ENCODE measurements around the gene ZFAND3. TPM values are rescaled to one million over a fixed set of nuclear protein-coding genes. Genes with fewer than 3 reads are reported as not detected.

Gene ZFAND3
- polyA plus RNA-seq, 3 donors, result 11.5 to 21.1 (median 11.7) TPM

GRCh38 chr6:38146021-38146733 lies 326.6 kb downstream of the ZFAND3 start:
- no peak overlapping the region for H3K4me2 ChIP-seq (replicated peaks; ENCODE audit: extremely low read depth, low read length, poor library complexity, severe bottlenecking)
- no peak overlapping the region for H2AFZ ChIP-seq (ENCODE audit: insufficient read depth, low read depth, low read length, poor library complexity, severe bottlenecking)
- H3K79me2 ChIP-seq (ENCODE audit: insufficient read depth, low read length), result peaks cover 4% of the 10 kb centered on the region
- H3K4me1 ChIP-seq (ENCODE audit: control insufficient read depth in 1 of 2, insufficient read depth in 2 of 2, low read length in 2 of 2), result no peaks in the 10 kb centered on the region
- Mint-ChIP-seq H3K27ac (peak overlapping the region in 4 of 7 donors; percentile 16 to 58 (median 38)), H3K4me3 (no peak overlapping the region), H3K4me1 (peaks cover 6% of the 10 kb centered on the region), H3K9me3 (no peaks in the 10 kb centered on the region), H3K27me3 (ENCODE audit: low read depth in 3 of 3) (peaks cover 0 to 3% (median 0%) of the 10 kb centered on the region in 3 donors), H3K36me3 (peaks cover 37 to 41% of the 10 kb centered on the region in 2 donors)
- no peaks in the 10 kb centered on the region for H3K9me3 ChIP-seq (replicated peaks in 1 of 2; ENCODE audit: control insufficient read depth in 1 of 2, insufficient read depth in 1 of 2, low read length in 2 of 2)
- H3K4me3 ChIP-seq (replicated peaks in 1 of 3; ENCODE audit: low read depth in 2 of 3, low read length in 3 of 3), result no peak overlapping the region
- H3K27me3 ChIP-seq (ENCODE audit: control insufficient read depth in 2 of 2, insufficient read depth in 2 of 2, low read length in 2 of 2), result no peaks in the 10 kb centered on the region
- WGBS (ENCODE audit: insufficient coverage), result 88% methylated on average over 3 of the region's 8 CpGs
- peaks cover 98% of the 10 kb centered on the region for H4K20me1 ChIP-seq (ENCODE audit: insufficient read depth, low read length)
- H3K9ac ChIP-seq (ENCODE audit: insufficient read depth, low read length, poor library complexity, severe bottlenecking), result no peak overlapping the region
- peaks cover 12 to 88% of the 10 kb centered on the region in 2 donors for H3K36me3 ChIP-seq (replicated peaks in 1 of 2; ENCODE audit: control insufficient read depth in 1 of 2, insufficient read depth in 2 of 2, low read length in 2 of 2)
- intact Hi-C loops (cut with micrococcal nuclease), result no loop called here
- DNase-seq, result no peak
- no peak for TF ChIP-seq CTCF (IDR thresholded peaks at IDR 0.05)
- H3K27ac ChIP-seq (ENCODE audit: low read depth in 1 of 2, low read length in 2 of 2), result peak overlapping the region in 1 of 2 donors; percentile 3

- Mint-ChIP-seq H3K4me3 (no peak overlapping the region), H3K9me3 (no peaks in the 10 kb centered on the region), H3K4me1 (peaks cover 6% of the 10 kb centered on the region), H3K27me3 (ENCODE audit: low read depth in 3 of 3) (peaks cover 0 to 3% (median 0%) of the 10 kb centered on the region in 3 donors), H3K27ac (no peak overlapping the region), H3K36me3 (peaks cover 33 to 44% of the 10 kb centered on the region in 2 donors)
- WGBS (ENCODE audit: insufficient coverage), result no CpG with 5 or more reads among the region's 1 CpG
- Histone ChIP-seq H3K9ac (ENCODE audit: insufficient read depth, low read length, poor library complexity, severe bottlenecking) (no peak overlapping the region), H3K4me1 (ENCODE audit: control insufficient read depth in 1 of 2, insufficient read depth in 2 of 2, low read length in 2 of 2) (no peaks in the 10 kb centered on the region), H3K27me3 (ENCODE audit: control insufficient read depth in 2 of 2, insufficient read depth in 2 of 2, low read length in 2 of 2) (no peaks in the 10 kb centered on the region), H2AFZ (ENCODE audit: insufficient read depth, low read depth, low read length, poor library complexity, severe bottlenecking) (no peak overlapping the region), H3K27ac (ENCODE audit: low read depth in 1 of 2, low read length in 2 of 2) (no peak overlapping the region), H3K79me2 (ENCODE audit: insufficient read depth, low read length) (peaks cover 4% of the 10 kb centered on the region), H4K20me1 (ENCODE audit: insufficient read depth, low read length) (peaks cover 98% of the 10 kb centered on the region), H3K9me3 (replicated peaks in 1 of 2; ENCODE audit: control insufficient read depth in 1 of 2, insufficient read depth in 1 of 2, low read length in 2 of 2) (no peaks in the 10 kb centered on the region), H3K4me3 (replicated peaks in 1 of 3; ENCODE audit: low read depth in 2 of 3, low read length in 3 of 3) (no peak overlapping the region), H3K36me3 (replicated peaks in 1 of 2; ENCODE audit: control insufficient read depth in 1 of 2, insufficient read depth in 2 of 2, low read length in 2 of 2) (peaks cover 13 to 88% of the 10 kb centered on the region in 2 donors), H3K4me2 (replicated peaks; ENCODE audit: extremely low read depth, low read length, poor library complexity, severe bottlenecking) (no peak overlapping the region)
- TF ChIP-seq CTCF (IDR thresholded peaks at IDR 0.05), result no peak
- intact Hi-C loops (cut with micrococcal nuclease), result no loop called here
- DNase-seq, result no peak
Measured at GRCh38 chr6:38146734-38147027, 327.2 kb downstream of the ZFAND3 start.

Data from CD14-positive monocyte (primary cell).